GM12873 (cell line): ENCODE measurements around the gene CBFA2T2.

Experiments
- CTCF ChIP-seq: IDR thresholded peaks from 2 replicates; pipeline ENCODE4 v1.5.1; 2012; ENCODE audit warnings: low read depth, mild to moderate bottlenecking, moderate library complexity, low read length, control low read depth; ENCODE audit not compliant: insufficient read depth; ENCODE audit errors: missing control alignments

CBFA2T2 gene

GRCh38 chr20:33627577-33628216, 137.8 kb downstream of the CBFA2T2 start:
- TF ChIP-seq CTCF, result no peak

- TF ChIP-seq CTCF, result no peak
Measured at GRCh38 chr20:33629533-33629932, 139.6 kb downstream of the CBFA2T2 start.

- TF ChIP-seq CTCF, result no peak
Measured at GRCh38 chr20:33629979-33630378, 140.1 kb downstream of the CBFA2T2 start.

- TF ChIP-seq CTCF, result no peak
Measured at GRCh38 chr20:33630507-33630906, 140.6 kb downstream of the CBFA2T2 start.

- no peak for TF ChIP-seq CTCF
Measured at GRCh38 chr20:33635341-33635740, 145.4 kb downstream of the CBFA2T2 start.

- TF ChIP-seq CTCF, result no peak
Measured at GRCh38 chr20:33636776-33637175, 146.9 kb downstream of the CBFA2T2 start.

- no peak for TF ChIP-seq CTCF
Measured at GRCh38 chr20:33640287-33640686, 150.4 kb downstream of the CBFA2T2 start.
